Measurements from ENCODE around the gene SFPQ. TPM values are rescaled to one million over a fixed set of nuclear protein-coding genes. Genes with fewer than 3 reads are reported as not detected.

The SFPQ gene
- total and polyA plus RNA-seq, 2 of the 8 experiments (the other 6 are each of a cell fraction or from before 2014, with no cell fraction given), result 118 to 469 TPM

DNA sequence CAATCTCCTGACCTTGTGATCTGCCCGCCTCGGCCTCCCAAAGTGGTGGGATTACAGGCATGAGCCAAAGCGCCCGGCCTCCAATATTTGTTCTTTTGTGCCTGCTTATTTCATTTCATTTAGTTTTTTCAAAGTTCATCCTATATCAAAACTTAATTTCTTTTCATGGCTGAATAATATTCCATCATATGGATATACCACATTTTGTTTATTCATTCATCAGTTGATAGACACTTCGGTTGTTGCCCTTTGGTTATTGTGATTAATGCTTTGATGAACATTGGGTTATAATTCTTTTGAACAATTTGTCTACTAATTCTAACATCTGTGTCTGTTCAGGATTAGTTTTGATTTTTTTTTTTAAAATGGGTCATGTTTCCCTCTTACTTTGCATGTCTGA is 41.7 kb downstream of the SFPQ start:
- no peak overlapping the region for H3K14ac ChIP-seq (ENCODE audit: insufficient read length)
- no peak overlapping the region for H2BK12ac ChIP-seq (ENCODE audit: low read depth, low read length)
- H3K27ac ChIP-seq (ENCODE audit: low read depth, low read length), result no peak overlapping the region
- no peaks in the 10 kb centered on the region for H3K36me3 ChIP-seq (ENCODE audit: control insufficient read depth in 2 of 4, insufficient read depth in 4 of 4, low read length in 3 of 4)
- H4K20me1 ChIP-seq (replicated peaks in 1 of 2; ENCODE audit: control insufficient read depth in 1 of 2, insufficient read depth in 2 of 2, low read length in 2 of 2), result no peaks in the 10 kb centered on the region
- FAIRE-seq (no peak), DNase-seq (ENCODE audit: low read depth in 1 of 2, low spot score in 2 of 2) (no peak)
- H3K4ac ChIP-seq (replicated peaks; ENCODE audit: insufficient read length, low read depth, low read length), result no peak overlapping the region
- no peak overlapping the region for H2AK5ac ChIP-seq (ENCODE audit: low read depth, low read length)
- H3K9ac ChIP-seq (replicated peaks in 1 of 4; ENCODE audit: extremely low read depth in 1 of 4, low read depth in 3 of 4, low read length in 3 of 4), result no peak overlapping the region
- no peaks in the 10 kb centered on the region for H3K27me3 ChIP-seq (replicated peaks in 1 of 4; ENCODE audit: control insufficient read depth in 3 of 4, extremely low read depth in 1 of 4, insufficient read depth in 3 of 4, low read length in 3 of 4)
- ChIA-PET CTCF (ENCODE audit: partially characterized antibody) (no interaction called here), POLR2A (ENCODE audit: partially characterized antibody) (no interaction called here)
- no peak overlapping the region for H3K4me3 ChIP-seq (ENCODE audit: extremely low read depth in 1 of 4, insufficient read depth in 2 of 4, low read depth in 3 of 4, low read length in 4 of 4)
- H3K18ac ChIP-seq (ENCODE audit: extremely low read depth, low read length), result no peak overlapping the region
- no peak overlapping the region for H4K5ac ChIP-seq (ENCODE audit: insufficient read length, low read depth, low read length)
- no peak for TF ChIP-seq EP300 (IDR thresholded peaks at IDR 0.05; ENCODE audit: borderline replicate concordance in 1 of 2, low read depth in 2 of 2, low read length in 2 of 2)
- TF ChIP-seq BCL11A (IDR thresholded peaks at IDR 0.05; ENCODE audit: low read depth in 2 of 2, low read length in 2 of 2), result no peak
- TF ChIP-seq MAFK (IDR thresholded peaks at IDR 0.05; ENCODE audit: low read depth, low read length), result no peak
- TF ChIP-seq FOSL1 (IDR thresholded peaks at IDR 0.05; ENCODE audit: insufficient read depth, low read depth, low read length), result no peak
- TF ChIP-seq TBP (IDR thresholded peaks at IDR 0.05; ENCODE audit: low read depth, low read length), result no peak
- no peak for TF ChIP-seq CBX8 (IDR thresholded peaks at IDR 0.05; ENCODE audit: borderline replicate concordance, low read depth, low read length)
- TF ChIP-seq BACH1 (IDR thresholded peaks at IDR 0.05; ENCODE audit: low read length), result no peak
- TF ChIP-seq CBX5 (IDR thresholded peaks at IDR 0.05; ENCODE audit: low read depth, low read length), result no peak
- TF ChIP-seq YY1 (IDR thresholded peaks at IDR 0.05; ENCODE audit: low read depth, low read length), result no peak
- no peak for TF ChIP-seq POLR2AphosphoS5 (IDR thresholded peaks at IDR 0.05; ENCODE audit: low read depth, low read length)
- TF ChIP-seq SUZ12 (IDR thresholded peaks at IDR 0.05; ENCODE audit: low read length), result no peak
- no peak for TF ChIP-seq POU5F1 (IDR thresholded peaks at IDR 0.05; ENCODE audit: low read depth, low read length)
- no peak for TF ChIP-seq EZH2 (IDR thresholded peaks at IDR 0.05; ENCODE audit: low read depth, low read length, severe bottlenecking)
- no peak for TF ChIP-seq CREB1 (IDR thresholded peaks at IDR 0.05)
- no peak for TF ChIP-seq GTF2F1 (IDR thresholded peaks at IDR 0.05; ENCODE audit: borderline replicate concordance, low read depth, low read length)
- no peak for TF ChIP-seq CHD2 (IDR thresholded peaks at IDR 0.05; ENCODE audit: low read length)
- TF ChIP-seq ASH2L (IDR thresholded peaks at IDR 0.05; ENCODE audit: low read length), result no peak
- H2BK120ac ChIP-seq (replicated peaks; ENCODE audit: low read depth, low read length), result no peak overlapping the region
- H4K91ac ChIP-seq (replicated peaks; ENCODE audit: insufficient read length, low read length), result no peak overlapping the region
- no peaks in the 10 kb centered on the region for H3K23me2 ChIP-seq (ENCODE audit: low read depth, low read length)
- H2BK20ac ChIP-seq (ENCODE audit: low read length), result no peak overlapping the region
- no peak overlapping the region for H3K56ac ChIP-seq (replicated peaks; ENCODE audit: insufficient read length, low read depth, low read length)
- no peak overlapping the region for H4K8ac ChIP-seq (ENCODE audit: extremely low read depth, insufficient read depth, low read length)
- H3K23ac ChIP-seq (ENCODE audit: insufficient read length), result no peak overlapping the region
- no peaks in the 10 kb centered on the region for H3K4me1 ChIP-seq (replicated peaks in 1 of 4; ENCODE audit: control insufficient read depth in 3 of 4, insufficient read depth in 4 of 4, low read length in 3 of 4)
- H2AFZ ChIP-seq (ENCODE audit: low read length), result no peak overlapping the region
- H2BK15ac ChIP-seq (ENCODE audit: low read length), result no peak overlapping the region
- H3K79me2 ChIP-seq (ENCODE audit: control insufficient read depth in 1 of 2, insufficient read depth in 2 of 2, low read length in 2 of 2), result no peaks in the 10 kb centered on the region
- H2BK5ac ChIP-seq (ENCODE audit: low read depth, low read length), result no peak overlapping the region
- H3K79me1 ChIP-seq (ENCODE audit: low read depth, low read length), result no peaks in the 10 kb centered on the region
- no peaks in the 10 kb centered on the region for H3K9me3 ChIP-seq (ENCODE audit: insufficient read depth in 2 of 2, low read depth in 1 of 2, low read length in 1 of 2)
- WGBS, 2 experiments (ENCODE audit: extremely low coverage in 1 of 2, insufficient coverage in 1 of 2, insufficient read length in 1 of 2, insufficient replicate concordance in 2 of 2, low coverage in 1 of 2, low lambda C conversion rate in 2 of 2, missing lambda C conversion rate in 1 of 2), result 96% methylated on average over 5 of the region's 5 CpGs; no CpG with 5 or more reads in 1 of the 2 experiments
- no peak overlapping the region for H3K4me2 ChIP-seq (ENCODE audit: insufficient read depth in 1 of 2, low read depth in 2 of 2, low read length in 2 of 2)
